HepG2 (cell line): Measurements from ENCODE around the gene CD300LF. TPM values are rescaled to one million over a fixed set of nuclear protein-coding genes. Genes with fewer than 3 reads are reported as not detected.
A peak's percentile ranks its signal among the peaks of the same experiment; 100 is the strongest.

Source experiments
- FOXA3 ChIP-seq: IDR thresholded peaks from 2 replicates; pipeline ENCODE4 v1.6.1; 2016; ENCODE audit warnings: missing genetic modification reagents, missing compliant biosample characterization
- GTF3A ChIP-seq: sonication (generic); formaldehyde crosslinking; conservative IDR thresholded peaks from 2 replicates; pipeline ENCODE4 v1.4.0; 2020; ENCODE audit warnings: mild to moderate bottlenecking, missing genetic modification reagents
- MAZ ChIP-seq, 2 experiments: sonication (generic) in 1 of 2; formaldehyde crosslinking in 1 of 2; IDR thresholded peaks; 2 replicates each; pipeline versions ENCODE4 v1.5.0 to v1.6.1; 2012 to 2020; ENCODE audit warnings: low read depth in 2 of 2, mild to moderate bottlenecking in 2 of 2, borderline replicate concordance in 1 of 2, improper control_type of control experiment in 1 of 2, low read length in 1 of 2, missing genetic modification reagents in 1 of 2, moderate library complexity in 1 of 2
- NAIF1 ChIP-seq: sonication (generic); formaldehyde crosslinking; IDR thresholded peaks from 2 replicates; pipeline ENCODE4 v1.5.0; 2020; ENCODE audit warnings: mild to moderate bottlenecking, missing genetic modification reagents, borderline replicate concordance
- NFKBIZ ChIP-seq: IDR thresholded peaks from 2 replicates; pipeline ENCODE4 v1.6.1; 2018; ENCODE audit warnings: missing genetic modification reagents, missing compliant biosample characterization
- NR1H2 ChIP-seq: sonication (generic); formaldehyde crosslinking; IDR thresholded peaks from 2 replicates; pipeline ENCODE4 v1.8.1; 2022; ENCODE audit warnings: low read depth, missing genetic modification reagents, borderline replicate concordance
- NR3C1 ChIP-seq: sonication (generic); formaldehyde crosslinking; IDR thresholded peaks from 2 replicates; pipeline ENCODE4 v1.4.0; 2020; ENCODE audit warnings: missing genetic modification reagents
- PATZ1 ChIP-seq: sonication (generic); formaldehyde crosslinking; IDR thresholded peaks from 2 replicates; pipeline ENCODE4 v1.4.0; 2020; ENCODE audit warnings: missing genetic modification reagents
- SAFB2 ChIP-seq: sonication (generic); formaldehyde crosslinking; IDR thresholded peaks from 2 replicates; pipeline ENCODE4 v1.5.1; 2020; ENCODE audit warnings: missing genetic modification reagents, low read depth, mild to moderate bottlenecking, borderline replicate concordance
- SKIL ChIP-seq: sonication (generic); formaldehyde crosslinking; IDR thresholded peaks from 2 replicates; pipeline ENCODE4 v1.8.0; 2022; ENCODE audit warnings: missing genetic modification reagents, mild to moderate bottlenecking, moderate library complexity, borderline replicate concordance
- TFAP4 ChIP-seq: sonication (generic); IDR thresholded peaks from 2 replicates; pipeline ENCODE4 v1.6.1; 2016; ENCODE audit warnings: low read depth, borderline replicate concordance
- TSC22D2 ChIP-seq: sonication (generic); formaldehyde crosslinking; IDR thresholded peaks from 2 replicates; pipeline ENCODE4 v1.5.1; 2020; ENCODE audit warnings: missing genetic modification reagents, mild to moderate bottlenecking, borderline replicate concordance
- ZBTB8A ChIP-seq: sonication (generic); formaldehyde crosslinking; IDR thresholded peaks from 2 replicates; pipeline ENCODE4 v1.4.0; 2020; ENCODE audit warnings: mild to moderate bottlenecking, low read depth, missing genetic modification reagents, borderline replicate concordance
- ZC3H4 ChIP-seq: sonication (generic); formaldehyde crosslinking; IDR thresholded peaks from 2 replicates; pipeline ENCODE4 v1.4.0; 2020; ENCODE audit warnings: missing genetic modification reagents, borderline replicate concordance
- ZNF292 ChIP-seq: sonication (generic); formaldehyde crosslinking; IDR thresholded peaks from 2 replicates; pipeline ENCODE4 v1.8.1; 2022; ENCODE audit warnings: mild to moderate bottlenecking, low read depth, missing genetic modification reagents, borderline replicate concordance
- ZNF337 ChIP-seq: sonication (generic); formaldehyde crosslinking; IDR thresholded peaks from 2 replicates; pipeline ENCODE4 v1.5.1; 2020; ENCODE audit warnings: missing genetic modification reagents, low read depth, mild to moderate bottlenecking, borderline replicate concordance
- ZNF383 ChIP-seq: sonication (generic); formaldehyde crosslinking; IDR thresholded peaks from 2 replicates; pipeline ENCODE4 v1.4.0; 2020; ENCODE audit warnings: missing genetic modification reagents, mild to moderate bottlenecking, borderline replicate concordance
- ZNF710 ChIP-seq: sonication (generic); formaldehyde crosslinking; IDR thresholded peaks from 2 replicates; pipeline ENCODE4 v1.5.0; 2020; ENCODE audit warnings: mild to moderate bottlenecking, missing genetic modification reagents, borderline replicate concordance
- ZNF777 ChIP-seq: sonication (generic); formaldehyde crosslinking; IDR thresholded peaks from 2 replicates; pipeline ENCODE4 v1.4.0; 2020; ENCODE audit warnings: missing genetic modification reagents
- ZSCAN21 ChIP-seq: sonication (generic); formaldehyde crosslinking; IDR thresholded peaks from 2 replicates; pipeline ENCODE4 v1.8.0; 2022; ENCODE audit warnings: mild to moderate bottlenecking, missing genetic modification reagents, moderate library complexity, borderline replicate concordance
- polyA plus RNA-seq, 8 experiments: library from polyadenylated mRNA; depleted of rRNA in 3 of 8; stranded (reverse) in 7 of 8; unstranded in 1 of 8; fragments of >200 nt; fragmentation: Illumina TruSeq in 4 of 8; extraction: Trizol in 4 of 8; gene quantifications; 2 replicates each; pipeline versions ENCODE4 v1.2.1 to v1.2.3, GENCODE V29; 2011 to 2016; ENCODE audit warnings: low read depth in 4 of 8, missing spikeins in 1 of 8, mixed read lengths in 1 of 8; ENCODE audit not compliant: insufficient read depth in 1 of 8
- total RNA-seq, 5 experiments: library from RNA; depleted of rRNA; stranded (reverse); fragments of >200 nt; fragmentation: Illumina TruSeq; extraction: Trizol; gene quantifications; 2 replicates each; pipeline ENCODE4 v1.2.3, GENCODE V29; 2016; ENCODE audit warnings: low read depth in 1 of 5

The CD300LF gene
- total and polyA plus RNA-seq, 2 of the 13 experiments (the other 11 are each of a cell fraction or from before 2014, with no cell fraction given): not detected

GRCh38 chr17:74748529-74749278 lies 36.0 kb upstream of the CD300LF start, which contains the start of gene NHERF1 (continued):
- TF ChIP-seq ZNF292 (CRISPR knock-in tag) (0 out of 2 replicates have a peak, but pooled peaks have one; percentile 3), FOXA3 (no peak), TFAP4 (no peak), NR1H2 (CRISPR knock-in tag) (no peak), ZNF710 (CRISPR knock-in tag) (peak; percentile 91), ZNF777 (peak; percentile 17; the same call in 1 of the 2 replicates), ZSCAN21 (peak; percentile 93), NFKBIZ (0 out of 2 replicates have a peak, but pooled peaks have one; percentile 60), ZNF383 (CRISPR knock-in tag) (0 out of 2 replicates have a peak, but pooled peaks have one; percentile 18), ZNF337 (no peak), NAIF1 (CRISPR knock-in tag) (no peak; the same call in 1 of the 2 replicates), NR3C1 (CRISPR knock-in tag) (no peak), SKIL (CRISPR knock-in tag) (peak; percentile 77), TSC22D2 (CRISPR knock-in tag) (peak; percentile 95), SAFB2 (CRISPR knock-in tag) (peak; percentile 87), PATZ1 (CRISPR knock-in tag) (peak; percentile 34), GTF3A (no peak), ZBTB8A (CRISPR knock-in tag) (0 out of 2 replicates have a peak, but pooled peaks have one; percentile 27), MAZ (IDR thresholded peaks at IDR 0.05; ENCODE audit: borderline replicate concordance, low read depth, low read length) (peak; percentile 71; the same call in 1 of the 2 replicates), MAZ (CRISPR knock-in tag; IDR thresholded peaks at IDR 0.05; ENCODE audit: low read depth) (peak; percentile 97), ZC3H4 (no peak)
